ENCODE results near the gene SRRM3. TPM values are rescaled to one million over a fixed set of nuclear protein-coding genes. Genes with fewer than 3 reads are reported as not detected.

Gene SRRM3
- total RNA-seq, 1 experiment from 2014 or later = 12.7 TPM

- TF ChIP-seq ZBTB33 (IDR thresholded peaks at IDR 0.05; ENCODE audit: extremely low read depth, insufficient replicate concordance, low read length) (no peak), SP1 (IDR thresholded peaks at IDR 0.05; ENCODE audit: low read depth) (no peak)
Measured at GRCh38 chr7:76291351-76292212, 89.9 kb downstream of the SRRM3 start (continued).

DNA sequence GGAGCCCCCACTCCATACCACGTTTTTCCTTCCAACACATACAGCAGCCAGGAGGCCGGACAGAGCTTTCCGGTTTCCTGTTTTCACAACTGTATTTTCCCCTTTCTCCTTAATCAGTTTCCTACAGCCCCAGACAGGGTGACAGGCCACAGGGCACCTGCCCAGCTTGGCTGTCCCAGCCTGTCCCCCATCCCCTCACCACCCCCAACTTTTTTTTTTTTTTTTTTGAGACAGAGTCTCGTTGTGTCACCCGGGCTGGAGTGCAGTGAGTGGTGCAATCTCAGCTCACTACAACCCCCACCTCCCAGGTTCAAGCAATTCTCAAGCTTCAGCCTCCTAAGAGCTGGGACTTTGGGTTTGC lies 90.5 kb downstream of the SRRM3 start:
- RAD21 ChIA-PET (ENCODE audit: low non-redundant PET in 1 of 2, low total read pairs in 2 of 2, uncharacterized antibody in 2 of 2, unreplicated experiment in 2 of 2) = interaction anchor here (0.6 to 2.2 kb wide), 4 partner anchors 19 to 223 kb away, joined by 3 to 16 read pairs (median 12); no protein-coding TSS in a partner anchor
- CTCF ChIA-PET = interaction anchor here (0.8 to 2.7 kb wide), 7 partner anchors 10 to 114 kb away, joined by 3 to 64 read pairs (median 8); no protein-coding TSS in a partner anchor
- Histone ChIP-seq H3K4me1 (ENCODE audit: control insufficient read depth in 1 of 2, insufficient read depth in 2 of 2, low read length in 2 of 2) (peaks cover 71 to 83% of the 10 kb centered on the region in 2 experiments), H3K9me3 (ENCODE audit: control insufficient read depth in 1 of 2, insufficient read depth in 1 of 2, low read depth in 1 of 2, low read length in 2 of 2) (no peaks in the 10 kb centered on the region), H3K9me2 (ENCODE audit: insufficient read depth) (no peaks in the 10 kb centered on the region), H3K36me3 (ENCODE audit: control insufficient read depth in 1 of 2, insufficient read depth in 2 of 2, low read length in 2 of 2) (no peaks in the 10 kb centered on the region), H3K4me2 (ENCODE audit: low read length) (peak overlapping the region; percentile 78), H4K20me1 (ENCODE audit: insufficient read depth) (no peaks in the 10 kb centered on the region), H3K79me2 (ENCODE audit: insufficient read depth, low read length) (no peaks in the 10 kb centered on the region), H3K4me3 (replicated peaks in 1 of 2; ENCODE audit: low read depth in 1 of 2, low read length in 2 of 2) (peak overlapping the region; percentile 43 to 45), H3K27ac (ENCODE audit: low read depth, low read length) (peak overlapping the region; percentile 99), H3K9ac (ENCODE audit: low read length) (peak overlapping the region; percentile 62), H2AFZ (ENCODE audit: low read depth, low read length, poor library complexity, severe bottlenecking) (no peak overlapping the region), H3K27me3 (ENCODE audit: insufficient read depth, low read length) (no peaks in the 10 kb centered on the region)
- POLR2A ChIA-PET = interaction anchor here (0.7 to 2.4 kb wide), 4 partner anchors 10 to 126 kb away, joined by 3 to 21 read pairs (median 6); partner anchors contain the start of gene HSPB1
- TSS peak; percentile 54 for BruUV-seq (replicated peaks)
- DNase-seq (ENCODE audit: low read depth, low spot score) = no peak
- TF ChIP-seq TCF7L2 (IDR thresholded peaks at IDR 0.05; ENCODE audit: borderline replicate concordance, extremely low read depth, insufficient read depth, insufficient read length) (no peak), MAX (IDR thresholded peaks at IDR 0.05) (no peak), POLR2A (IDR thresholded peaks at IDR 0.05; ENCODE audit: borderline replicate concordance, extremely low read depth, insufficient read depth, insufficient read length) (no peak), CEBPB (IDR thresholded peaks at IDR 0.05; ENCODE audit: low read depth) (no peak), ZFX (IDR thresholded peaks at IDR 0.05) (no peak)
- TF ChIP-seq, protein P1, sequence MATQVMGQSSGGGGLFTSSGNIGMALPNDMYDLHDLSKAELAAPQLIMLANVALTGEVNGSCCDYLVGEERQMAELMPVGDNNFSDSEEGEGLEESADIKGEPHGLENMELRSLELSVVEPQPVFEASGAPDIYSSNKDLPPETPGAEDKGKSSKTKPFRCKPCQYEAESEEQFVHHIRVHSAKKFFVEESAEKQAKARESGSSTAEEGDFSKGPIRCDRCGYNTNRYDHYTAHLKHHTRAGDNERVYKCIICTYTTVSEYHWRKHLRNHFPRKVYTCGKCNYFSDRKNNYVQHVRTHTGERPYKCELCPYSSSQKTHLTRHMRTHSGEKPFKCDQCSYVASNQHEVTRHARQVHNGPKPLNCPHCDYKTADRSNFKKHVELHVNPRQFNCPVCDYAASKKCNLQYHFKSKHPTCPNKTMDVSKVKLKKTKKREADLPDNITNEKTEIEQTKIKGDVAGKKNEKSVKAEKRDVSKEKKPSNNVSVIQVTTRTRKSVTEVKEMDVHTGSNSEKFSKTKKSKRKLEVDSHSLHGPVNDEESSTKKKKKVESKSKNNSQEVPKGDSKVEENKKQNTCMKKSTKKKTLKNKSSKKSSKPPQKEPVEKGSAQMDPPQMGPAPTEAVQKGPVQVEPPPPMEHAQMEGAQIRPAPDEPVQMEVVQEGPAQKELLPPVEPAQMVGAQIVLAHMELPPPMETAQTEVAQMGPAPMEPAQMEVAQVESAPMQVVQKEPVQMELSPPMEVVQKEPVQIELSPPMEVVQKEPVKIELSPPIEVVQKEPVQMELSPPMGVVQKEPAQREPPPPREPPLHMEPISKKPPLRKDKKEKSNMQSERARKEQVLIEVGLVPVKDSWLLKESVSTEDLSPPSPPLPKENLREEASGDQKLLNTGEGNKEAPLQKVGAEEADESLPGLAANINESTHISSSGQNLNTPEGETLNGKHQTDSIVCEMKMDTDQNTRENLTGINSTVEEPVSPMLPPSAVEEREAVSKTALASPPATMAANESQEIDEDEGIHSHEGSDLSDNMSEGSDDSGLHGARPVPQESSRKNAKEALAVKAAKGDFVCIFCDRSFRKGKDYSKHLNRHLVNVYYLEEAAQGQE (IDR thresholded peaks at IDR 0.05; ENCODE audit: low read depth) = no peak
- TF ChIP-seq, protein P2, sequence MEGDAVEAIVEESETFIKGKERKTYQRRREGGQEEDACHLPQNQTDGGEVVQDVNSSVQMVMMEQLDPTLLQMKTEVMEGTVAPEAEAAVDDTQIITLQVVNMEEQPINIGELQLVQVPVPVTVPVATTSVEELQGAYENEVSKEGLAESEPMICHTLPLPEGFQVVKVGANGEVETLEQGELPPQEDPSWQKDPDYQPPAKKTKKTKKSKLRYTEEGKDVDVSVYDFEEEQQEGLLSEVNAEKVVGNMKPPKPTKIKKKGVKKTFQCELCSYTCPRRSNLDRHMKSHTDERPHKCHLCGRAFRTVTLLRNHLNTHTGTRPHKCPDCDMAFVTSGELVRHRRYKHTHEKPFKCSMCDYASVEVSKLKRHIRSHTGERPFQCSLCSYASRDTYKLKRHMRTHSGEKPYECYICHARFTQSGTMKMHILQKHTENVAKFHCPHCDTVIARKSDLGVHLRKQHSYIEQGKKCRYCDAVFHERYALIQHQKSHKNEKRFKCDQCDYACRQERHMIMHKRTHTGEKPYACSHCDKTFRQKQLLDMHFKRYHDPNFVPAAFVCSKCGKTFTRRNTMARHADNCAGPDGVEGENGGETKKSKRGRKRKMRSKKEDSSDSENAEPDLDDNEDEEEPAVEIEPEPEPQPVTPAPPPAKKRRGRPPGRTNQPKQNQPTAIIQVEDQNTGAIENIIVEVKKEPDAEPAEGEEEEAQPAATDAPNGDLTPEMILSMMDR (IDR thresholded peaks at IDR 0.05 in 2 of 3, conservative IDR thresholded peaks at IDR 0.05 in 1 of 3; ENCODE audit: borderline replicate concordance in 1 of 3, insufficient read depth in 1 of 3, low read depth in 2 of 3, low read length in 2 of 3) = no peak
- TF ChIP-seq, protein P3, sequence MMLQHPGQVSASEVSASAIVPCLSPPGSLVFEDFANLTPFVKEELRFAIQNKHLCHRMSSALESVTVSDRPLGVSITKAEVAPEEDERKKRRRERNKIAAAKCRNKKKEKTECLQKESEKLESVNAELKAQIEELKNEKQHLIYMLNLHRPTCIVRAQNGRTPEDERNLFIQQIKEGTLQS (IDR thresholded peaks at IDR 0.05) = no peak
- peak; percentile 2 for ATAC-seq
- intact Hi-C loops (cut with micrococcal nuclease) = no loop called here

Data from HCT116 (cell line).